ENCODE data around the gene SMAD9. TPM values are rescaled to one million over a fixed set of nuclear protein-coding genes. Genes with fewer than 3 reads are reported as not detected.

SMAD9 gene
- total and polyA plus RNA-seq, 2 of the 13 experiments (the other 11 are each of a cell fraction or from before 2014, with no cell fraction given), result 4.2 to 7.7 TPM

- TF ChIP-seq ZNF878 (CRISPR knock-in tag; IDR thresholded peaks at IDR 0.05) (no peak), SUZ12 (IDR thresholded peaks at IDR 0.05; ENCODE audit: low read depth, low read length) (no peak), SIX4 (CRISPR knock-in tag; IDR thresholded peaks at IDR 0.05) (no peak), CEBPB (IDR thresholded peaks at IDR 0.05; ENCODE audit: borderline replicate concordance, low read depth, low read length) (peak; percentile 71; the same call in 1 of the 2 replicates), TBX2 (CRISPR knock-in tag; IDR thresholded peaks at IDR 0.05; ENCODE audit: borderline replicate concordance) (peak; percentile 77; the same call in 1 of the 2 replicates), SETDB1 (CRISPR knock-in tag; IDR thresholded peaks at IDR 0.05; ENCODE audit: borderline replicate concordance) (no peak), SMAD3 (CRISPR knock-in tag; IDR thresholded peaks at IDR 0.05) (no peak), SOX13 (IDR thresholded peaks at IDR 0.05) (no peak), SOX13 (CRISPR knock-in tag; conservative IDR thresholded peaks at IDR 0.05 in 1 of 2, IDR thresholded peaks at IDR 0.05 in 1 of 2) (peak in 1 of 2 experiments; percentile 90; a peak in 2 of 4 replicates), ZNF646 (CRISPR knock-in tag; IDR thresholded peaks at IDR 0.05) (no peak), ZNF253 (CRISPR knock-in tag; IDR thresholded peaks at IDR 0.05; ENCODE audit: borderline replicate concordance) (no peak), GATAD2A (CRISPR knock-in tag; IDR thresholded peaks at IDR 0.05) (peak; percentile 87), CREM (IDR thresholded peaks at IDR 0.05) (peak; percentile 40; the same call in 1 of the 2 replicates), CREM (CRISPR knock-in tag; IDR thresholded peaks at IDR 0.05) (no peak), HMG20A (CRISPR knock-in tag; IDR thresholded peaks at IDR 0.05; ENCODE audit: borderline replicate concordance) (peak; percentile 72; the same call in 1 of the 2 replicates), HDAC2 (CRISPR knock-in tag; IDR thresholded peaks at IDR 0.05) (no peak), TAF15 (IDR thresholded peaks at IDR 0.05; ENCODE audit: low read depth, low read length, poor library complexity, severe bottlenecking) (no peak), ZNF883 (CRISPR knock-in tag; IDR thresholded peaks at IDR 0.05; ENCODE audit: not compliant biosample characterization) (no peak), CBX1 (IDR thresholded peaks at IDR 0.05; ENCODE audit: low read depth) (no peak), TCF7L2 (IDR thresholded peaks at IDR 0.05; ENCODE audit: low read depth, low read length) (no peak), PATZ1 (CRISPR knock-in tag; IDR thresholded peaks at IDR 0.05) (no peak), ZBTB1 (CRISPR knock-in tag; IDR thresholded peaks at IDR 0.05; ENCODE audit: borderline replicate concordance) (no peak)
Measured at GRCh38 chr13:36870050-36870692, 49.9 kb downstream of the SMAD9 start (continued).

All from HepG2 (cell line).